Activated T-helper 2 cell treated with anti-CD3 and anti-CD28 coated beads, Interferon-gamma antibody, Interleukin-2, Interleukin-4, amounts not matched to agents 10 μg/mL and 5 μg/mL and 100 μg/mL, durations not matched to agents 14 hours and 24 hours and 36 hours (primary cell): ENCODE data around the gene KPNA6. TPM values are rescaled to one million over a fixed set of nuclear protein-coding genes. Genes with fewer than 3 reads are reported as not detected.
A peak's percentile ranks its signal among the peaks of the same experiment; 100 is the strongest.
"Not testable (repeated sequence)": the region's sequence is repeated elsewhere in the genome, so short reads cannot be mapped to it uniquely, and the experiment has no call there.

Source experiments
- DNase-seq: peaks from one replicate; pipeline ENCODE4 v3.0.0; 2021; ENCODE audit warnings: low spot score
- H3K27ac Mint-ChIP-seq: one replicate; pipeline ENCODE4 v1.8.0; 2021; ENCODE audit warnings: mixed read lengths
- H3K27me3 Mint-ChIP-seq: one replicate; pipeline ENCODE4 v1.8.0; 2021; ENCODE audit warnings: low read depth, mixed read lengths
- H3K36me3 Mint-ChIP-seq: one replicate; pipeline ENCODE4 v1.8.0; 2021; ENCODE audit warnings: low read depth, mixed read lengths
- H3K4me1 Mint-ChIP-seq: one replicate; pipeline ENCODE4 v1.8.0; 2021; ENCODE audit warnings: low read depth, mixed read lengths
- H3K4me3 Mint-ChIP-seq: one replicate; pipeline ENCODE4 v1.8.0; 2021; ENCODE audit warnings: low read depth, mild to moderate bottlenecking, moderate library complexity, mixed read lengths
- H3K9me3 Mint-ChIP-seq: one replicate; pipeline ENCODE4 v1.8.0; 2021; ENCODE audit warnings: mixed read lengths
- intact Hi-C: fragments of 100-400 bp; cut with micrococcal nuclease; formaldehyde crosslinking; loops from one replicate; pipeline ENCODE4 v1.15.1; 2023
- total RNA-seq: library from RNA; stranded (reverse); gene quantifications from 2 replicates; pipeline ENCODE4 v1.2.3, GENCODE V29; 2022

The KPNA6 gene
- total RNA-seq, 1 donor from 2014 or later, result 81.2 TPM

DNA sequence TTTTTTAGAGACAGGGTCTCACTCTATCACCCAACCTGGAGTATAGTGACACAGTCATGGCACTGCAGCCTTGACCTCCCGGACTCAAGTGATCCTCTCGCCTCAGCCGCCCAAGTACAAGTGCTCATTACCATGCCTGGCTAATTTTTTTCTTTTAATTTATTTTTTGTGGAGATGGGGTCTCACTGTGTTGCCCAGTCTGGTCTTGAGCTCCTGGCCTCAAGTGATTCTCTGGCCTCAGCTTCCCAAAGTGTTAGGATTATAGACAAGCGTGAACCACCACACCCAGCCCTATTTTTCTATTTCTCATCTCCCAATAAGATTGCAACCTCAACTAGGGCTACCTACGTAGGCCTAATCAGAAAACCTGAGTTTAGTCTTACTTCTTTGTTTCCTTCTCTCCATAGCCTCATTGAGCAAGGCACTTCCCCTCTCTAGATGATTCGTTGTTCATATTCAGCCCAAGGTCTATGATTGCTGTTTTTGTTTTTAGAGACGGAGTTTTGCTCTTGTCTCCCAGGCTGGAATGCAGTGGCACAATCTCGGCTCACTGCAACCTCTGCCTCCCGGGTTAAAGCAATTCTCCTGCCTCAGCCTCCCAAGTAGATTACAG lies 1.1 kb upstream of the KPNA6 start:
- no peak for DNase-seq
- H3K36me3 Mint-ChIP-seq, result peaks cover 20% of the 10 kb centered on the region
- peaks cover 25% of the 10 kb centered on the region for H3K4me1 Mint-ChIP-seq
- peak overlapping the region; percentile 28 for H3K4me3 Mint-ChIP-seq
- H3K27ac Mint-ChIP-seq, result peak overlapping the region; percentile 34
- H3K9me3 Mint-ChIP-seq, result no peaks in the 10 kb centered on the region
- H3K27me3 Mint-ChIP-seq, result no peaks in the 10 kb centered on the region
- intact Hi-C loops, result loop anchor here (1.0 kb wide), 1 partner anchor 34 kb away; the partner anchor contains the start of gene TMEM39B

- peaks cover 22% of the 10 kb centered on the region for H3K36me3 Mint-ChIP-seq
- H3K27me3 Mint-ChIP-seq, result no peaks in the 10 kb centered on the region
- intact Hi-C loops, result no loop called here
- no peak for DNase-seq
- peak overlapping the region; percentile 8 for H3K27ac Mint-ChIP-seq
- H3K4me1 Mint-ChIP-seq, result peaks cover 40% of the 10 kb centered on the region
- H3K9me3 Mint-ChIP-seq, result no peaks in the 10 kb centered on the region
- H3K4me3 Mint-ChIP-seq, result peak overlapping the region; percentile 51
These were observed 3.3 kb downstream of the KPNA6 start for GRCh38 chr1:32111040-32111623.

DNA sequence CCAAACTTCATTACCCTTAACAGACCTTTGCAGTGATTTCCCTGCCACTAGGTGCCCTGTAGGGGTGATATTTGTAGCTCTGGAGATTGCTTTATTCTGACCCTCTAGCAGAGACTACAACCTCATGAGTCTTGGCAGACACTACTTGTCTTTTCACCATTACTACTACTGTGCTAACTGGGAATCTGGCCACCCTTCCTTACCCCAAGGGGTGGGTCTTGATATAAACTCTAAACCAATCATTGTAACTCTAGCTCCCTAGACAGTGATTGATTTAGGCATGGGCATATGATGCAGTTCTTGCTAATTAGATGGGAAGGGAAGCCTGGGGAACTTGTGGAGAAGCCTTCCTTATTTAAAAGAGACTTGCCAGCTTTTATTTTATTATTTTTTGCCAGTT lies 3.9 kb downstream of the KPNA6 start:
- Mint-ChIP-seq H3K36me3 (peaks cover 25% of the 10 kb centered on the region), H3K4me1 (peaks cover 44% of the 10 kb centered on the region), H3K27me3 (no peaks in the 10 kb centered on the region), H3K9me3 (no peaks in the 10 kb centered on the region), H3K4me3 (peak overlapping the region; percentile 51), H3K27ac (peak overlapping the region; percentile 43)
- DNase-seq, result no peak
- intact Hi-C loops, result loop anchor here (1.0 kb wide), 1 partner anchor 69 kb away; no protein-coding TSS in a partner anchor

DNA sequence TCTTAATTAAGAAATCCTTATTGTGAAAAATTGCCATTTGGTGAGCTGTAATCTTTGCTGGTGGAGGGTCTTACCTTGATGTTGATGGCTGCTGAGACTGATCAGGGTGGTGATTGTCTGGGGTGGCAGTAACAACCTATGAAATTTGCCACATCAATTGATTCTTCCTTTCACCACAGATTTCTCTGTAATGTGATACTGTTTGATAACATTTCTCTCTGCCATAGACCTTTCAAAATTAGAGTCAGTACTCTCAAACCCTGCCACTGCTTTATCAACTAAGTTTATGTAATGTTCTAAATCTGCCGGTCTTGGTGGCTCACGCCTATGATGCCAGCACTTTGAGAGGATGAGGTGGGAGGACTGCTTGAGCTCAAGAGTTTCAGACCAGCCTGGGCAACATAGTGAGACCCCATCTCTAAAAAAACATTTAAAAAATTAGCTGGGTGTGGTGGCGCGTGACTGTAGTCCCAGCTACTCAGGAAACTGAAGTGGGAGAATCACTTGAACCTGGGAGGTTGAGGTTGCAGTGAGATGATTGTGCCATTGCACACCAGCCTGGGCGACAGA lies 5.0 kb downstream of the KPNA6 start:
- no peak for DNase-seq
- H3K27me3 Mint-ChIP-seq, result no peaks in the 10 kb centered on the region
- no peaks in the 10 kb centered on the region for H3K9me3 Mint-ChIP-seq
- H3K36me3 Mint-ChIP-seq, result peaks cover 28% of the 10 kb centered on the region
- peak overlapping the region; percentile 52 for H3K27ac Mint-ChIP-seq
- H3K4me3 Mint-ChIP-seq, result peak overlapping the region; percentile 28
- intact Hi-C loops, result loop anchor here (1.0 kb wide), 1 partner anchor 67 kb away; no protein-coding TSS in a partner anchor
- H3K4me1 Mint-ChIP-seq, result peaks cover 41% of the 10 kb centered on the region

DNA sequence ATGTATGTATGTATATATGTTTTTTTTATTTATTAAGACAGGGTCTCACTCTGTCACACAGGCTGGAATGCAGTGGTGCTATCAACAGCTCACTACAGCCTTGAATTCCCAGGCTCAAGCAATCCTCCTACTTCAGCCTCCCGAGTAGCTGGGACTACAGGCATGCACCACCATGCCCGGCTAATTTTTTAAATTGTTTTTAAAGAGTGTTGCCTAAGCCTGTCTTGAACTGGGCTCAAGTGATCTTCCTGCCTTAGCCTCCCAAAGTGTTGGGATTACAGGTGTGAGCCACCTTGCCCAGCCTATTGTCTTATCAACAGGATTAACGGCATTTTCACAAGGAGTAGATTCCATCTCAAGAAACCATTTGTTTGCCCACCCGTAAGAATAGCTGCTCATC lies 5.6 kb downstream of the KPNA6 start:
- intact Hi-C loops, H3K4me3 Mint-ChIP-seq, H3K27me3 Mint-ChIP-seq, H3K9me3 Mint-ChIP-seq, DNase-seq: not testable (repeated sequence)
- peak overlapping the region; percentile 5 for H3K27ac Mint-ChIP-seq
- H3K4me1 Mint-ChIP-seq, result peaks cover 41% of the 10 kb centered on the region
- peaks cover 33% of the 10 kb centered on the region for H3K36me3 Mint-ChIP-seq

DNA sequence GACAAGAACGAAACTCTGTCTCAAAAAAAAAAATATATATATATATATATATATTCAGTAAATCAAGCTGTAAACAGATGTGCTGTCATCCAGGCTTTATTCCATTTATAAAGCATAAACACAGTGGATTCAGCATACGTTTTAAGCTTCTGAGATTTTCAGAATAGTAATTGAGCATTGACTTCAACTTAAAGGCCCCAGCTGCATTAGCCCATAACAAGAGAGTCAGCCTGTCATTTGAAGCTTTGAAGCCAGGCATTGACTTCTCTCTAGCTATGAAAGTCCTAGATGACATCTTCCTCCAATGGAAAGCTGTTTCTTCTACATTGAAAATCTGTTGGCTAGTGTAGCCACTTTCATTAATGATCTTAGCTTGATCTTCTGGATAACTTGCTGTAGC lies 6.6 kb downstream of the KPNA6 start:
- Mint-ChIP-seq H3K27me3 (no peaks in the 10 kb centered on the region), H3K4me1 (peaks cover 39% of the 10 kb centered on the region), H3K4me3 (no peak overlapping the region), H3K9me3 (no peaks in the 10 kb centered on the region), H3K36me3 (peaks cover 31% of the 10 kb centered on the region), H3K27ac (peak overlapping the region; percentile 42)
- intact Hi-C loops, result no loop called here
- no peak for DNase-seq

DNA sequence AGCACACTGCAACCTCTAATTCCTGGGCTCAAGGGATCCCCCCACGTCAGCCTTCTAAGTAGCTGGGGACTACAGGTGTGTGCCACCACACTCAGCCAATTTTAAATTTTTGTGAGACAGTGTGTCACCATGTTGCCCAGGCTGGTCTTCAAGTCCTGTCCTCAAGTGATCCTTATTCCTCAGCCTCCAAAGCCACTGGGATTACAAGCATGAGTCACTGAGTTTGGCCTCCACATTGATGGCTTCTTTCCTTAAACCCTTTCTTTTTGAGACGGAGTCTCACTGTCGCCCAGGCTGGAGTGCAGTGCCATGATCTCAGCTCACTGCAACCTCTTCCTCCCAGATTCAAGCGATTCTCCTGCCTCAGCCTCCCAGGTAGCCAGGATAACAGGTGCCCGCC lies 7.6 kb downstream of the KPNA6 start:
- Mint-ChIP-seq H3K27me3 (no peaks in the 10 kb centered on the region), H3K36me3 (peaks cover 29% of the 10 kb centered on the region), H3K4me1 (peaks cover 32% of the 10 kb centered on the region), H3K9me3 (no peaks in the 10 kb centered on the region), H3K27ac (no peak overlapping the region), H3K4me3 (no peak overlapping the region)
- intact Hi-C loops, result no loop called here
- DNase-seq, result no peak

DNA sequence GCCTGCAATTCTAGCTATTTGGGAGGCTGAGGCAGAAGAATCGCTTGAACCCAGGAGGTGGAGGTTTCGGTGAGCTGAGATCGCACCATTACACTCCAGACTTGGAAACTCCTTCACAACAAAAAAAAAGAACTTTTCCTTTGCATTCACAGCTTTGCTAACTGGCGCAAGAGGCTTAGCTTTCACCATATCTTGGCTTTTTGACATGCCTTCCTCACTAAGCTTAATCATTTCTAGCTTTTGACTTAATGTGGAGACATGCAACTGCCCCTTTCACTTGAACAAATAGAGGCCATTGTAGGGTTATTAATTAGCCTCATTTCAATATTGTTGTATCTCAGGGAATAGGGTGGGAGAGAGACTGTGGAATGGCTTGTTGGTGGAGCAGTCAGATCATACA lies 8.7 kb downstream of the KPNA6 start:
- Mint-ChIP-seq H3K27ac (no peak overlapping the region), H3K4me3 (no peak overlapping the region), H3K9me3 (no peaks in the 10 kb centered on the region), H3K4me1 (peaks cover 28% of the 10 kb centered on the region), H3K36me3 (peaks cover 27% of the 10 kb centered on the region), H3K27me3 (no peaks in the 10 kb centered on the region)
- no peak for DNase-seq
- intact Hi-C loops, result no loop called here

DNA sequence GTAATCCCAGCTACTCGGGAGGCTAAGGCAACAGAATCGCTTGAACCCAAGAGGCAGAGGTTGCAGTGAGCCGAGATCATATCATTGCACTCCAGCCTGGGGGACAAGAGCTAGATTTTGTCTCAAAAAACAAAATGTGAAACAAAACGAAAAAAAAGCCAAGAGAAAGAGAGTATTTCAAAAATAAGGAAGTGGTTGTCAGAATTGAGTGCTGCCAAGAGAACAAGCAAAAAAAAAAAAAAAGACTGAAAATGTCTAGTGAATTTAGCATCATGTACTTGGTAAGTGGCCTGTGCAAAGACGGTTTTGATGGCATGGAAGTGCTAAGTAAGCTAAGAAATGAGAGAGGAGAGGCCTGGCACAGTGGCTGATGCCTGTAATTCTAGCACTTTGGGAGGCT lies 14.3 kb downstream of the KPNA6 start:
- Mint-ChIP-seq H3K4me3 (no peak overlapping the region), H3K9me3 (no peaks in the 10 kb centered on the region), H3K27ac (peak overlapping the region; percentile 28), H3K4me1 (peaks cover 24% of the 10 kb centered on the region), H3K27me3 (no peaks in the 10 kb centered on the region), H3K36me3 (peaks cover 21% of the 10 kb centered on the region)
- DNase-seq, result no peak
- intact Hi-C loops, result no loop called here

GRCh38 chr1:32123361-32123760 lies 15.5 kb downstream of the KPNA6 start:
- intact Hi-C loops, H3K27ac Mint-ChIP-seq, H3K4me3 Mint-ChIP-seq, H3K9me3 Mint-ChIP-seq, H3K27me3 Mint-ChIP-seq, DNase-seq: not testable (repeated sequence)
- Mint-ChIP-seq H3K36me3 (peaks cover 16% of the 10 kb centered on the region), H3K4me1 (peaks cover 34% of the 10 kb centered on the region)

DNA sequence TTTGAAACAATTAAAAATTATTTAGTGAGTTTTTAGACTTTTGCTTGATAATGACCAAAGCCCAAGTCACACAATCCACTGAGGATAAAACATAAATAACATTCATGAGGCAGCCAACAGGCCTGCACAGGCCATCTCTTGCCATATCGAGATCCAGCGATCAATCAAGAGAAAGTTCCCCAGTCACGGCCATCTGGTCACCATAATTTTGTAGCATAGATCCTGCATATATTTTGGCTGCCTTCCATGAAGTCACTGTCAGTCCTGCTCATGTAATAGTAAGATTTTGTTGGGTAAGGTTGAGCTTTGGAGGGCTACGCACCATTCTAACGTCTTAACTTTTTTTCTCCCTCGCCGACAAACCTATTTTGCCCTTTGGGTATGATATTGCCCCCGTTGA lies 17.5 kb downstream of the KPNA6 start:
- intact Hi-C loops, result no loop called here
- Mint-ChIP-seq H3K9me3 (no peaks in the 10 kb centered on the region), H3K27me3 (no peaks in the 10 kb centered on the region), H3K4me1 (peaks cover 35% of the 10 kb centered on the region), H3K4me3 (no peak overlapping the region), H3K36me3 (peaks cover 19% of the 10 kb centered on the region), H3K27ac (no peak overlapping the region)
- DNase-seq, result no peak

- H3K4me1 Mint-ChIP-seq, result peaks cover 30% of the 10 kb centered on the region
- no peak overlapping the region for H3K27ac Mint-ChIP-seq
- intact Hi-C loops, result no loop called here
- no peak for DNase-seq
- peaks cover 13% of the 10 kb centered on the region for H3K36me3 Mint-ChIP-seq
- no peaks in the 10 kb centered on the region for H3K27me3 Mint-ChIP-seq
- H3K9me3 Mint-ChIP-seq, result no peaks in the 10 kb centered on the region
- no peak overlapping the region for H3K4me3 Mint-ChIP-seq
These were observed 18.9 kb downstream of the KPNA6 start for GRCh38 chr1:32126770-32127169.

GRCh38 chr1:32127409-32128198 lies 19.7 kb downstream of the KPNA6 start:
- no peak overlapping the region for H3K4me3 Mint-ChIP-seq
- no peak overlapping the region for H3K27ac Mint-ChIP-seq
- peaks cover 25% of the 10 kb centered on the region for H3K4me1 Mint-ChIP-seq
- no peaks in the 10 kb centered on the region for H3K27me3 Mint-ChIP-seq
- no peaks in the 10 kb centered on the region for H3K9me3 Mint-ChIP-seq
- peaks cover 10% of the 10 kb centered on the region for H3K36me3 Mint-ChIP-seq
- intact Hi-C loops, result no loop called here
- no peak for DNase-seq
